GM19468 (cell line): ENCODE results near the gene TGFBR3.

Experiments used
- ATAC-seq: cut with Tn5 transposase; IDR thresholded peaks from one replicate; pipeline ENCODE4 v1.9.1; 2021; ENCODE audit warnings: mild to moderate bottlenecking, moderate library complexity, moderate number of reproducible peaks; ENCODE audit not compliant: unreplicated experiment; ENCODE audit errors: extremely low read depth

The TGFBR3 gene

DNA sequence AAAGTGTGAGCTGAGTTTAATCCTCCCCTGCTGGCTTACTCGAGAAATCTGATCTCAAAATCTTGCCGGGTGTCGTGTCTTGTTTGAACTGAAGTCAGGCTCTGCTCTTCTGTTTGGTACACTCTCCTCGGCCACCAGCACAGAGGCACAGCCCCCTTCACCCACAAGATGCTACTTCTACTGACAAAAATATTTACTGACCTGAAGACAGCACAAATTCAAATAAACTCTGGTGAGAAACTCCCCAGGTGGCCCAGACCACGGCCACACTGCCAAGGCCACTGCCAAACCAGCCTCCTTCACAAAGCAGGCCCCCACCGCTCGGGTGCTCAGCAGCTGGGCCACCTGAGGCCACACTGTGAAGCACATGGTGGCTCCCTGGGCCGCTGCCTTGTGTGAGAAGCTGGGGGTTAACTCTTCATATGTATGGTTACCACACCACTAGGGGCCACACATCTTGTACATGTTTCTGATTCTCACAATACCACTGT lies 80.6 kb downstream of the TGFBR3 start:
- ATAC-seq = no peak

DNA sequence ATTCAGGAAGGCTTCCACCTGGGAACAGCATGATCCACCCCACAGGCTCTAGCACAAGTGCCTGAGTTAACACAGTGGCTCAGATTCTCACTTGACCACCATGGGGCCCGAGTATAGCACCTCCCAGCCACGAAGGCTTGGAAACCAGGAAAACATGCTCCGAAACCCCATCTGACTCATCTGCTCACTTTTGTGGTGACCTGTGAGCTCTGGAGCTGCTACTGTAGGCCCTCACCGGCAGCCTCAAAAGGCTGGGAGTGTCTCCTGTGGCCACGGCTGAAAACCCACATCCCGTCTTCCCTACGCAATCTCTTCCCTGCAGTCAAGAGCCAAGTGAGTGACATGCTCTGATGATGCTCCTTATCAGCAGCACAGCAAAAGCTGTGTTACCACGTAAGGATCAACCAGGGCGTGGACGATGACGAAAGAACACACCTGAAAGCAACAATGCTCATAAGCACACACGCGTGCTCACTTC lies 81.4 kb downstream of the TGFBR3 start:
- ATAC-seq = no peak

DNA sequence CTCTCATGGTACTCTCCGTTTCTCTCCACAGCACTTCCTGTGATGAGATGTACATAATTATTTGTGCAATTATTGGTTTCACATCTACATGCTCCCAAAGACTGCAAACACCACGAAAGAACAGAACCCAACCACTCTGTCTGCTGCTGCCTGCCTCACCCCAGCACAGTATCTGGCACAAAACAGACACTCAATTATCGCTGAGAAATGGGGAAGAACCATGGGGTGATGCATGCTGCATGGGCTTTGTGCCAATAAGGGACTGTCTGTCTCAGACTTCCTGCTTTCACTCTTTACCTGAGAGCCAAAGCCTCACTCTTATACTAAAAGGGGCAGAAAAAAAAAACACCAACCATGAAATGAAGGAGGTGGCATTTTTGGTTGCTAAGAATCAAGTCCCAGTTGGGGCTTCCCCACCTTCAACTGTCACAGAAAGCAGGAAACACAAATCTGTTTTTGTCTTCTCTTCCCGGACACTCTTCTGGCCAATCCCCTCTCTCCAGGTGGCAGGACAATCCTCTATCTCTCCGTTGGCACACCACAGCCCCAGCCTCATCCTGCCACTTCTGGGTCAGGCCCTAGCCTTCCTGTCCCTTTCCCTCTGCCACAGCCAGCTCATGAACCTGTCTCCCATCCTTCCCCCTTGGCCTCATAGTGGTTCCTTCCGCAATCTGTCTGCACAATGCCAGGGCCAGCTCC lies 82.0 kb downstream of the TGFBR3 start:
- peak; percentile 68 for ATAC-seq

DNA sequence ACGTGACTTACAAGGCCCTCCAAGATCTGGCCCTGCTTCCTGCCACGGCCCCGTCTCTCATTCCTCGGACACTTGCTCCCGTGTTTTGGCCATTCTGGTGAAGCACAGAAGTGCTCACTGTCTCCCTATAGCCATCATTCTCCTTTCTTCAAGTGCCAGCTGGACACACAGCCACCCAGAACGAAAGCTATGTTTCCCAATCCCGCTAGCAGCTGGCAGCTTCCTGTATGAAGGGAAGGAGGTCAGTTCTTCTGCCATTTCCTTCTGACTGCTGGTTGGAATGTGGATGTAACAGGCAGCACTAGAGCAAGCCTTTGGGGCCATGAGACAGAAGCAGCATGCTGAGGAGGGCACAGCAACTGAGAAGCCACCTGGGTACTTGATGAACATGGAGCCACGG lies 82.8 kb downstream of the TGFBR3 start:
- no peak for ATAC-seq

DNA sequence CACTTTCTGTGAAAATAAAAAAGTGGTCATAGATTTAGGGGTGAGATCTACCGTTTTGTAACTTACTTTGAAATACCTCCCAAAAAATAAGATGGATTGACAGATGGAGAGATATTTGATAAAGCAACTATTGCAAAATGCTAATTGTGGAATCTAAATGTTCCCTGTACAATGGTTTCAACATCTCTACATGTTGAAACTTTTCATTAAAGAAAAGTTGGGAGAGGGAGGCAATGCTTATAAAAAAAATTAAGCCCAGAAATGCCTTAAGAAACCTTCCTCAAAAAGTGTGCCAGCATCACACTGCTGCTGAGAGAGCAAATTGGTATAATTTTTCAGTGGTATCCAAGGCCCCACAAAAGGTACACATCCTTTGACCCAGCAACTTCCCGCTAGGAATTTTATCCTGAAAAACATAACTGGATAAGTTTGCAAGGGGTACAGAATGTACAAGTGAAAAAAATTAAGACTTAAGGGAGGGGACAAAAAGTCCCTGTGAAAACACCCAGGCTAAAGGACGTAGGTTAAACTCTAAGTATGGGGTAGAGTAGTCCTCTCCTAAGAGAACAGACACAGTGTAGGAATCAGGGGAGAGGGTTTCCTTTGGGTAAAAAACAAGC lies 84.3 kb downstream of the TGFBR3 start:
- no peak for ATAC-seq

DNA sequence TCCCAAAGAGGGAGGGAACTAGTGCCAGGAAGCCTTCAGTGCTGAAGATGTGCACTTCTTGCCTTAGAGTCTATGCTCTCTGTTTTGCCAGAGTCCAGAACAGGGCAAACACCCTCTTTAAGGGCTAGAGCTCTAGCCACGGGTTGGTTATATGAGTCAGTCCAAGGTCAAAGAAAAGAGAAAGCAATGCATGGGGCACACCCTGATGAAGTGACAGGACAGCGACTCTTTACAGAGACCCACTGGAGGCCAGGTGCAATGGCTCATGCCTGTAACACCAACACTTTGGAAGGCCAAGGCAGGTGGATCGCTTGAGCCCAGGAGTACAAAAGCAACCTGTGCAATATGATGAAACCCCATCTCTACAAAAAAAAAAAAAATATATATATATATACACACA lies 86.1 kb downstream of the TGFBR3 start:
- ATAC-seq = no peak

DNA sequence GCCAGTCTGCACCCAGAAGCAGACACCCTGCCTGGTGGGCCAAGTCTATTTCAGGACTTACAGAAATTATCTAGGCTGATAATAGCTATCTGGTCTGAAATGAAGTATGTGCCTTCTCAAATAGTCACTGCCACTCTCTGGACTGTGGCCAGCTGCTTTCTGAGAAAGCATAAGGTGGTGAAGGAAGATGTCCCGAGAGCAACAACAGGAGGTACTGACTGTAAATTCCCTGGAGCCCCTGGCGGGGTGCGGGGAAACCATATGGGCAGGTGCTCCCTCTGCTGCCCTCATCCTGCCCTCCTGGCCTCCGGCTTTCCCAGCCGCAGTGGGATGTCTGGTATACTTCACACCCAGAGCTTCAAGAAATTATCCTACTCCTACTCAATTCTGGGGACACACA lies 86.8 kb downstream of the TGFBR3 start:
- ATAC-seq = no peak

DNA sequence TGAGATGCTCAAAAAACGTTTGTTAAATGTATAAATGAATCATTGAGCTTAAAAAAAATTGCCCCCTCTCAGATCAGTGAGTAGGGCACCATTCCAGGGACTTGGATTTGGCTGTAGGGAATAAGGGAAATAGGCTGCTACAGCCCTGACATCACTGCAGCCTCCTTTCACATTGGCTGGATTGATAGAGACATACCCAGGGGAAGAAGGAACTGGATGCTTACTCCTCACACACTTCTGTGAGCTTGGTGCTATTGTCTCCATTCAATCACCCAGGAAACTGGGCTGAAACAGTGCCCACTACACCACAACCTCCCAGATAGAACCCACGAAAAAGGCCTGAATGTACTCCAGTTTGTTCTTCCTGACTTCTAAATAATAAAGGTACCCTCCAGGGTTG lies 87.2 kb downstream of the TGFBR3 start:
- ATAC-seq = no peak

DNA sequence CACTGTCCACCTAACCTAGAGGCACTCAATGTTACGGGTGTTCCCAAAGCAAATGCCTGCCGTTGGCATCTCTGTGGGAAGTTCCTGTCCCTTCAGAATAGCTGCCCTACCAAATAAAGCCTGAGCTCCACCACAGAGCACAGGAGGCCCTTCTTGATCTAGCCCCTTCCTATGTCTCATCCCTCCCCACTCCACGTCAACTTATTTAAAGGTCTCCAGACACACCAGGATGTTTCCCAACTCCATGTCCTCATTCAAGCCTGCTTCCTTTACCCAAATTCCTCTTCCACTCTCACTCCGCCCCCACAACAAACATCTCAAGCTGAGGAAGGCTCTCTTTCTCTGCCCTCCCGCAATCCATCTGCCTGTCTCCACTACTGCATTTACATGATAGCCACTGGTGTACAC lies 87.7 kb downstream of the TGFBR3 start:
- ATAC-seq = no peak

DNA sequence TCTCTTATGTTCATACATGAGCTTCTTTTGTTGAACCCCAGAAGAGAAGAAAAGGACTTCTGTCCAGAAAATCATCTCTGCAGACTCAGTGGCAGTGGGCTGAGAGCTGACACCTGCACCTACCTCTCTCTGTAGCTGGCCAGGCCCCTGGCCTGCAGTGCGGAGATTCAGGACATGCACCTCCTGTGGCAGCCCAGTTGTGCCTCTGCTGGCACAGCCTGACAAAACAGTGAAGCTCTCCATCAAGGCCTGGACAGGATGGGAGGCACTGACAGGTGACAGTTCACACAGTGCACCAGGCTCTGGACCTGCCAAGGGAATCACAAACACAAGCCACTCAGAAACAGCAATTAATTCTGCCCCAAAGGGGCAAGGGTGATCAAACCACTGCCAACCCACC lies 88.8 kb downstream of the TGFBR3 start:
- no peak for ATAC-seq

DNA sequence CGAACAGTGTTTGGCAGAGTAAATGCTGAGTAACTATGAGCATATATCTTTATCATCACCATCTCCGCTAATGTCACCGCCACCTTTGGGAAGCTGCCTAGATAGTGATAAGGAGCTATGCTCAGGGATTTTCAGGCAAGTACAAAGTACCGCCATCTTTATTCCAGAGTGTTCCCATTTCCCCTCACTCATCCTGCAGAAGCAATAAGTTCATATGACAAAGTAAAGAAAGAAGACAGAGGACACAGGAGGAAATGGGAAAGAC lies 89.6 kb downstream of the TGFBR3 start:
- no peak for ATAC-seq

DNA sequence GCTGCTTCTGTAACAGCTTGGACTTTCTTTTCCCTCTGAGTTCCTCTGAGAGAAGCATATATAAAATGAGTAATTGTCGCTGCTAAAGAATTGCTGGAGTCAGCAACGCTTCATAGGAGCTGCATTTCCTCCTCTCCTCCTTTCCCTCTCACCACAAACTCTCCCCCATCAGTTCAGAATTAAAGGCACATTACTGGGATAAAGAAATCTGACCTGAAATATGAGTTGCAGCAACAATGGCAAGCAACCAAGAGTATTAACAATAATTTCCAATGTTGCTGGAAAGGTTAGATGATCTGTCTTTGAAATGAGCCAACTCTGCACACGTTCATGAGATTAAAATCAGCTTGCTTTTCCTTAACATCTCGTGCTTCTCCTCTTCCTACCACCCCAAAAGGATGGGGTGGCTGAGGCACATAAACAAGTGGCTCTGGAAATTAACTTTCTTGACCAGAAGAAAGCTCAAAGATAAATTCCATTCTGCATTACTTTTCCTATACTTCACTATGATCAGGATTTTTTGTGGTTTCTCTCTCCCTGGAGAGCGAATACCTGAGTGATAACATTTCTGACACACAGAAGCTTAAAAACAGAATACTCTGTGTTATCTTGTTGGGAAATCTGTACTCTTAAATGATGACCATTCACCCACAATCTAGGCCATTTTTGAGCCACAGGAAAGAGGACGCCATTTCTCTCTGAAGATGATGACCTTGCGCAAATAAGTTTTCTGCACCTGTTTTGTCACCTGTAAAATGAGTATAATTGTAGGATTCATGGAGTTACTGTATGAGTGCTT lies 90.2 kb downstream of the TGFBR3 start:
- ATAC-seq = no peak

DNA sequence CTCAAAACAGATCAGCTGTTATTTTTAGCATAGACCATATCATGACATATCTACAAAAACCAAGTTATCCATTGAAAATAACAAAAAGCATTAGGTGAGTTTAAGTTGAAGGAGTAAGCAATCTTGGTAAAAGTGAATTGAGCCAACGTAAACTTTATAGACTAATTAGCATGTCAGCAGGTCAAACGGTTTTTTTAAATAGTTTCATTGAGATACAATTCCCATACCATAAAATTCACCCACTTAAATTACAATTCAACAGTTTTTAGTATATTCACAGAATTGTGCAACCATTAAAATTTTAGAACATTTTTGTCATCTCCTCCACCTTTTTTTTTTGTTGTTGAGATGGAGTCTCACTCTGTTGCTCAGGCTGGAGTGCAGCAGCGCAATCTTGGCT lies 92.1 kb downstream of the TGFBR3 start:
- ATAC-seq = no peak

DNA sequence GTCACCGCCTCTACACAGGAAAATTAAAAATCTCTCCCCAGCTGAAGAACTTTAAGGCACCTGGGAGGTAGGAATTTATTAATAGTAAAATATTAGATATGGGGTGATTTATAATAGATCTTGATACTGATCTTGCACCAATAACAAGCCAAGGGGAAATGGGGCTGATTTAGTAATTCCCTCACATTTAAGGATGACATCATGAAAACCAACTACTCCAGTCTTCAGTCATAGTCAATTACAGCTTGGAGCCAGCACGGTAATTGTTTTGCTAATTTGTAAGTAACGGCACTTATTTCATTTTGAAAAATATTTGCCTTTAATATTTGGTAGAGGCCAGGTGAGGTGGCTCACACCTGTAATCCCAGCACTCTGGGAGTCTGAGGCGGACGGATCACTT lies 92.8 kb downstream of the TGFBR3 start:
- ATAC-seq = no peak

DNA sequence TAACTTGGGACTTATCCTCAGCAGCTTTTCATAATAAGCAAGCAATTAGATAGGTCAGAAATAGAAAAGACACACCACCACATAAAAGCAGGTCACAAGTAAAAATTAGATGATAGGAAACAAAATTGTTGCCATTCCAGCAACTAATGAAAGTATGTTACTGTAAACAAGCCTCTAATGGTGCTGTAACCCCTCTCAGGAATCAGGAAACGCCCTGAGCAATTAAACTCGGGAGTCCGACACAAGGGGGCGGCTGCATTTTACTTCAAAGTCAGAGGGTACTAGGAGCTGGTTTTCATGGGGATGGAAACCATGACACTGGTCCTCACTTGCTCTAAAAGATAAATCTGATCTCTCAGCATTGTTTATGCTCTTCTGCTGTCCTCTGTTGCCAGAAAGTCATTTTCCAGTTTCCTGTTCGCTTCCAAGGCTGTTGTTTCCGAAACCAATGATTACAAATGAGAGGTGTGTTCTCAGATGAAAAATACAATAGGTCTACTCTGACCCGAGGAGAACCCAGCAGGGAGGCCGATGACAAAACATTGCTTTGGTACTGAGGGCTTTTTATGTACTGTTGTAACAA lies 93.4 kb downstream of the TGFBR3 start:
- no peak for ATAC-seq

DNA sequence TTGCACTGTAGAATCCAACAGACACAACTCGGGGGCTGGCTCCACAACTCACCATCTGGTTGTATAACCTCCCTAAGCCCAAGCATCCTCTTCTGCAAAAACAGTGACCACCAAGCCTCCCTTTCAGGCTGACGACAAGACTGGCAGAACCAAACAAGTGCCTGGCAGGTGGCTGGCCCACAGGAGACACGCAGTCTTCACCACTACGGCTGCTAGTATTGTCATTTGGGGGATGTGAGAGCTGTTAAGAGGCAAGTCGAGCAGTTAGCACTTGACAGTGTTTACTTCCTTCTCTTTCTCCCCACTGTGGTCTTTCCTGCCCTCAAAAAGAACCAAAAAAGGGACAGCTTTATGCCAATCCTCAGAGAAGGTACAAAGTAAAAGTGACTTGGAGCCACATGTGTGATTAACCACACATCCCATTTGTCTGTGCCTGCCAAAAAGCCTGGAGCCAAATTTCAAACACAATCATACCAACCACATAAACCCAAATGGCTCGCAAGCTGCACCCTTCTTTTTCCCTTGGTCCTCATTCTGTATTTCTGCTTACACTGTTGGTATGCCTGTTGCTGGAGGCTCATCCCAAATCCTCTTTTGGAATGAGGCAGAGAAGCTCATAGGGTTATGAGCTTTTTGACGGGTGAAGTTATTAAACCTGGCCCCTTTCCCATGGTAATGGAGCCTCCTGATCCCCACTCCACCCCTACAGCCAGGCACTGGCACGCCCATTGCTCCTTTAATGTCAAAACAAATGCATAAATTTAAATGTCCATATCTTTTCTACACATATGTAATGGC lies 94.1 kb downstream of the TGFBR3 start:
- ATAC-seq = no peak

DNA sequence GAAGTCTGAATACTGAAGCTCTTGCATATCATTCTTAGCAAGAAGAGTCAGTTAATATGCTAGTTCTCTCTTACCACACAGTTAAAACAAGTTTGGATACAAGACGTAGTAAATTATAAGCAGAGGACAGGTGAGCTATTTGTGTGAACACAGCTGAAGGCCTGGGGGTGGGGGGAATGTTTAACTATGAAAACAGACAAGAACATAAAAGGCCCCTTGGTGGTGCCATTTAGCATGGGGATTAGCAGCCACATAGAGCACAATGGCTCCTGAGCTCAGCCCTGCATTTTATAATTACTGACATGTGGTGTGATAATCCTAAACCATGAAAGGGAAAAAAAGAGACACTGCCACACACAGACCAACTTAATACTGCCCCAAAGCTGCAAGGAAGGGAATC lies 94.8 kb downstream of the TGFBR3 start:
- ATAC-seq = no peak

DNA sequence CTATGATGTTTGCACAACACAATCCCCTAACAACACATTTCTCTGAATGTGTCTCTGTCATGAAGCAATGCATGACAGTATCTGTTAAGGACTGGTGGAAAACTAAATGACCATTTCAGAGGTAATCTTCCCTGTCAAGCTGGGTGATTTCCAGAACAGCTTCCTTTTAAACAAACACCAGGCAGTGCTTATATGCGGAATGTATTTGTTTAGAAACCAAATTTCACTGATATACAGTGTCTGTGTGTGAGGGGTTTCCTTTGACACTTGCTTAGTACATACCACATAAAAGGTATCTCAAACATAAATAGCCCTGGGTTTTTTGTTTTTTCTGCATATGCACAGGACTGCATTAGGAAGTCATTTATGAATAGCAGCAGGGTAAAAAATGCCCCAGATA lies 95.6 kb downstream of the TGFBR3 start:
- no peak for ATAC-seq

DNA sequence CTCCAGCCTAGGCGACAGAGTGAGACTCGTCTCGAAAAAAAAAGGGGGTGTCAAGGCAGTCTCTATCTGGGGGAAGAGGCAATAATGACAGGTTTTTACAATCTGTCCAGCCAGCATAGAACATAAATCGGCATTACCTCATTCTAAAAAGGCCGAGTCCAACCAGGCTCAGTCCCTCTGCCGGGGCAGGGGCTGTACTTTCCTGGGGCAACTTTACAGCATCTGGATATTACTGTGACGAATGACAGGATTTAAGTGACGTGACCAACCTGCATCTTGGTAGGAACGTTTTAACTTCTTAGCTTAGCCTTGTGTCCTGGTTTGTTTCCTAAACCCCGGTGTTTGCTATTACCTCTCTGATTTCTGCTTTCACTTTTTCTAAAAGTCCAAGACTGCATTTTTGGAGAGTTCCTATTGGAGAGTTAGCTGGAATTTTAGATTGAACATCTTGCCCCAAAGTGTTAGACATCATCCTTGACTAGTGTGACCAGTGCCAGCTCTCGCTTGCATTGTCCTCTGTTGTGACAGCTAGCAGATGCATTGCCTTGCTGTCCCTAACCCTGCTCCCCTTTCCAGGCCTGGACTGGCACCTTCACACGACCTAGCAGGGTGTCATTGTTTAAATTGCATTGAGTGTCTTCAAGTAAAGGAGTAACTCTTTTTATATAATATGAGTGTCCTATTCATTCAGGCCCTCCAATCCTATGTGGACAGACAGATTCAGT lies 96.5 kb downstream of the TGFBR3 start:
- ATAC-seq = no peak

DNA sequence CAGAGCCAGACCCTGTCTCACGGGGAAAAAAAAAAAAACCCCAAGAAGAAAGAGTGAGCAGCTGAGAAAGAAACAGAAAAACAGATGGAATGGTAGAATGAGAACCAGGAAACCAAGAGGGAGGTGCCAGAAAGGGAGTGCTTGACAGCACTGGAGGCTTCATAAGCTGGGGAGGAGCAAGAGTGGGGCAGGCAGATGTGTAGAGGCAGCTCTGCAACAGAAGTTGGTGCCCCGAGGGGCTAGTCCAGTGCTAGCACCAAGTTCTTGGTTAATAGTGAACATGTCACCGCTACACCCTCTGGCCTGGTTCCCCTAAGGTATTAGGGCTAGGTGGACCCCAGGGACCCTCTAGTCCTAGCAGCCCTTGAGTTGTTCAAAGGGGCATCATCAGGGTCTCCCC lies 98.0 kb downstream of the TGFBR3 start:
- no peak for ATAC-seq
